H9 (cell line): ENCODE measurements around the gene CRB3. TPM values are rescaled to one million over a fixed set of nuclear protein-coding genes. Genes with fewer than 3 reads are reported as not detected.

ENCODE experiments used
- DNase-seq: peaks from one replicate; pipeline ENCODE4 v3.0.0-alpha.2; 2017
- H2AFZ ChIP-seq: one replicate; pipeline ENCODE4 v1.6.1; 2013; ENCODE audit warnings: mild to moderate bottlenecking, low read length, control low read depth, moderate library complexity
- H2AK5ac ChIP-seq: 2 replicates; pipeline ENCODE4 v1.6.1; 2013; ENCODE audit warnings: low read length, control low read depth, mixed read lengths; ENCODE audit not compliant: insufficient read length
- H2BK120ac ChIP-seq: one replicate; pipeline ENCODE4 v1.6.1; 2013; ENCODE audit warnings: low read depth, mild to moderate bottlenecking, low read length, control low read depth, inconsistent platforms; ENCODE audit not compliant: poor library complexity, severe bottlenecking
- H2BK12ac ChIP-seq: 2 replicates; pipeline ENCODE4 v1.6.1; 2013; ENCODE audit warnings: low read length, control low read depth, mixed read lengths, low read depth; ENCODE audit not compliant: insufficient read length
- H2BK15ac ChIP-seq: 2 replicates; pipeline ENCODE4 v1.6.1; 2013; ENCODE audit warnings: low read depth, low read length, control low read depth
- H2BK20ac ChIP-seq: one replicate; pipeline ENCODE4 v1.6.1; 2013; ENCODE audit warnings: low read depth, mild to moderate bottlenecking, low read length, control low read depth, inconsistent platforms; ENCODE audit not compliant: poor library complexity, severe bottlenecking
- H2BK5ac ChIP-seq: 2 replicates; pipeline ENCODE4 v1.6.1; 2013; ENCODE audit warnings: low read length, control low read depth, mixed read lengths; ENCODE audit not compliant: insufficient read length
- H3K14ac ChIP-seq: 2 replicates; pipeline ENCODE4 v1.6.1; 2013; ENCODE audit warnings: low read length, control low read depth; ENCODE audit not compliant: insufficient read depth
- H3K18ac ChIP-seq: 2 replicates; pipeline ENCODE4 v1.6.1; 2013; ENCODE audit warnings: low read depth, mild to moderate bottlenecking, mixed read lengths, low read length, control low read depth; ENCODE audit not compliant: insufficient read length
- H3K23ac ChIP-seq: 2 replicates; pipeline ENCODE4 v1.6.1; 2013; ENCODE audit warnings: low read length, control low read depth, mixed read lengths, low read depth; ENCODE audit not compliant: insufficient read length
- H3K23me2 ChIP-seq: 2 replicates; pipeline ENCODE4 v1.6.1; 2013; ENCODE audit warnings: low read depth, mild to moderate bottlenecking, mixed read lengths, low read length, control low read depth; ENCODE audit not compliant: insufficient read length, poor library complexity, severe bottlenecking
- H3K27ac ChIP-seq: 2 replicates; pipeline ENCODE4 v1.5.1; 2013; ENCODE audit warnings: low read length, control low read depth, mixed read lengths, low read depth; ENCODE audit not compliant: insufficient read length
- H3K27me3 ChIP-seq: 2 replicates; pipeline ENCODE4 v1.6.1; 2013; ENCODE audit warnings: low read length, control low read depth, inconsistent platforms; ENCODE audit not compliant: insufficient read depth
- H3K4ac ChIP-seq: 2 replicates; pipeline ENCODE4 v1.6.1; 2013; ENCODE audit warnings: low read depth, mild to moderate bottlenecking, control low read depth, inconsistent platforms, low read length, moderate library complexity
- H3K4me1 ChIP-seq: 2 replicates; pipeline ENCODE4 v1.6.1; 2013; ENCODE audit warnings: low read length, control low read depth, inconsistent platforms; ENCODE audit not compliant: insufficient read depth
- H3K4me2 ChIP-seq: 2 replicates; pipeline ENCODE4 v1.6.1; 2013; ENCODE audit warnings: low read length, control low read depth, mixed read lengths; ENCODE audit not compliant: insufficient read length, insufficient read depth
- H3K56ac ChIP-seq: 2 replicates; pipeline ENCODE4 v1.6.1; 2013; ENCODE audit warnings: low read depth, mild to moderate bottlenecking, mixed read lengths, low read length, control low read depth; ENCODE audit not compliant: insufficient read length
- H3K79me1 ChIP-seq: 2 replicates; pipeline ENCODE4 v1.6.1; 2013; ENCODE audit warnings: low read depth, mild to moderate bottlenecking, moderate library complexity, low read length, control low read depth, inconsistent platforms; ENCODE audit not compliant: insufficient read depth, poor library complexity, severe bottlenecking
- H3K79me2 ChIP-seq: 2 replicates; pipeline ENCODE4 v1.6.1; 2013; ENCODE audit warnings: low read length, control low read depth, inconsistent platforms; ENCODE audit not compliant: insufficient read depth
- H3K9ac ChIP-seq: 2 replicates; pipeline ENCODE4 v1.6.1; 2013; ENCODE audit warnings: low read length, control low read depth, mixed read lengths; ENCODE audit not compliant: insufficient read length; ENCODE audit errors: extremely low read depth
- H3K9me3 ChIP-seq: one replicate; pipeline ENCODE4 v1.6.1; 2013; ENCODE audit warnings: low read depth, low read length, inconsistent platforms; ENCODE audit not compliant: control insufficient read depth
- H3T11ph ChIP-seq: one replicate; pipeline ENCODE4 v1.6.1; 2013; ENCODE audit warnings: mild to moderate bottlenecking, low read length, control low read depth, inconsistent platforms
- H4K20me1 ChIP-seq: one replicate; pipeline ENCODE4 v1.6.1; 2013; ENCODE audit not compliant: control insufficient read depth, insufficient read length, insufficient read depth
- H4K5ac ChIP-seq: 2 replicates; pipeline ENCODE4 v1.6.1; 2013; ENCODE audit warnings: low read depth, mild to moderate bottlenecking, mixed read lengths, low read length, control low read depth; ENCODE audit not compliant: insufficient read length
- H4K8ac ChIP-seq: replicated peaks from 2 replicates; pipeline ENCODE4 v1.6.1; 2013; ENCODE audit warnings: low read length, control low read depth, mixed read lengths, low read depth; ENCODE audit not compliant: insufficient read length
- H4K91ac ChIP-seq: 2 replicates; pipeline ENCODE4 v1.6.1; 2013; ENCODE audit warnings: low read depth, mild to moderate bottlenecking, moderate library complexity, mixed read lengths, low read length, control low read depth; ENCODE audit not compliant: insufficient read length
- H3K27ac Mint-ChIP-seq, 3 experiments: 2 replicates in 2 of 3; 3 replicates in 1 of 3; pipeline ENCODE4 v1.8.0; 2020 to 2021; ENCODE audit warnings: mixed read lengths in 3 of 3, mild to moderate bottlenecking in 1 of 3, moderate library complexity in 1 of 3
- H3K27me3 Mint-ChIP-seq: 2 replicates; pipeline ENCODE4 v1.8.0; 2021; ENCODE audit warnings: low read depth, mild to moderate bottlenecking, moderate library complexity, mixed read lengths
- H3K36me3 Mint-ChIP-seq, 3 experiments: 2 replicates in 2 of 3; 3 replicates in 1 of 3; pipeline ENCODE4 v1.8.0; 2020 to 2021; ENCODE audit warnings: low read depth in 3 of 3, mixed read lengths in 3 of 3; ENCODE audit not compliant: insufficient read depth in 1 of 3
- H3K4me1 Mint-ChIP-seq, 2 experiments: 2 replicates each; pipeline ENCODE4 v1.8.0; 2020; ENCODE audit warnings: mixed read lengths in 2 of 2
- H3K4me3 Mint-ChIP-seq, 2 experiments: 2 replicates in 1 of 2; 3 replicates in 1 of 2; pipeline ENCODE4 v1.8.0; 2020 to 2021; ENCODE audit warnings: mild to moderate bottlenecking in 2 of 2, mixed read lengths in 2 of 2, moderate library complexity in 1 of 2
- H3K9me3 Mint-ChIP-seq, 2 experiments: 2 replicates in 1 of 2; 3 replicates in 1 of 2; pipeline ENCODE4 v1.8.0; 2020; ENCODE audit warnings: mild to moderate bottlenecking in 2 of 2, mixed read lengths in 2 of 2, moderate library complexity in 1 of 2
- WGBS: extraction: QIAGEN DNeasy Blood & Tissue Kit; methylation state at CpG from one replicate; pipeline ENCODE4 v1.1.7; 2013; ENCODE audit warnings: missing lambda C conversion rate, low lambda C conversion rate, mixed read lengths; ENCODE audit not compliant: insufficient read length; ENCODE audit errors: extremely low coverage; 5-methylcytosine and 5-hydroxymethylcytosine counted together
- total RNA-seq: library from RNA; stranded (reverse); gene quantifications from 2 replicates; pipeline ENCODE4 v1.2.1, GENCODE V29; 2021
- TF ChIP-seq, protein P1 (sequence below): fragments of 200-600 bp; sonication (generic); conservative IDR thresholded peaks from 3 replicates; pipeline ENCODE4 v1.8.0; 2021; ENCODE audit warnings: antibody characterized with exemption, mild to moderate bottlenecking

Gene CRB3
- total RNA-seq, 1 experiment from 2014 or later: 32.1 TPM

DNA sequence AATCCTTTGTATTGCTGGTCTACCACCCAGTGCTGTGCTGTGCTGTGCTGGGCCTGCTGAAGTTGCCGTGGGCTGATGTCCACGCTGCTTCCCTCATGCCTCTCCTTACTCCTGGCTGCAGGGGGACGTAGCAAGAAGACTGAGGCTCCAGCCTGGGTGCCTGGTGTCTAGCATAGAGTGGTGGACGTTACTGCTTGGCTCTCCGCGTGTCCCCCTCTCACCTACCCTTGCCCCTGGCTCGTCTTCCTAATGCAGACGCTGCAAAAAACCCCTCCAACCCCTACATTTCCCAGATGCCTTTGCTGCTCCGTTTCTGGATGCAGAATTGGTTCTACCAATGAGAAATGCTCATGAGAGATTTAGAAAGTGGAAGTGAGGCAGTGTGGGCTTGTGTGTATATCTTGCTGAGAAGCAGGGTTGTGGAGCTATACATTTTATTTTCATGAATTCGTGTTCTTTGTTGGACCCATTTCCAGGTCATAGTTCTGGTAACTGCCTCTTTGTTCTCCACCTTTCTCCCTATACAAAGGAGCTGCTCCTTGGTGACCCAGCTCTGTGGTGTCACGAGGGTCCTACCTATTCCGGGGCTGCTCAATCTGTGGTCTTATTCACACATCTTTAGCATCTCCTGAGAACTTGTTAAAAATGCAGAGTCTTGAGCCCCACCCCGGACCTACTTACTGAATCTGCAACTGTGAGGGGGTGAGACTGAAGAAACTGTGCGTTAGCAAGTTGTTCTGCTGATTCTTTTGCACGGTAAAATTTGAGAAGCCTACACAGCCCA lies 25.4 kb downstream of the CRB3 start:
- Histone ChIP-seq H2BK5ac (no peak overlapping the region), H3K4ac (no peak overlapping the region), H3K9ac (no peak overlapping the region), H3K23ac (no peak overlapping the region), H2AK5ac (no peak overlapping the region), H2BK20ac (no peak overlapping the region), H3T11ph (no peak overlapping the region), H4K5ac (no peak overlapping the region), H3K18ac (no peak overlapping the region), H3K27me3 (no peaks in the 10 kb centered on the region), H3K56ac (no peak overlapping the region), H3K23me2 (peaks cover 3% of the 10 kb centered on the region), H2AFZ (no peak overlapping the region), H3K79me1 (no peaks in the 10 kb centered on the region), H4K8ac (no peak overlapping the region), H3K27ac (no peak overlapping the region), H3K79me2 (no peaks in the 10 kb centered on the region), H3K9me3 (no peaks in the 10 kb centered on the region), H3K4me1 (no peaks in the 10 kb centered on the region), H2BK120ac (no peak overlapping the region), H4K20me1 (no peaks in the 10 kb centered on the region), H3K14ac (no peak overlapping the region), H4K91ac (no peak overlapping the region), H2BK15ac (no peak overlapping the region; the same call in 1 of the 2 replicates), H3K4me2 (no peak overlapping the region), H2BK12ac (no peak overlapping the region)
- Mint-ChIP-seq H3K4me1 (no peaks in the 10 kb centered on the region), H3K9me3 (peaks cover 2 to 3% of the 10 kb centered on the region in 2 experiments; a peak in 1 of 5 replicates), H3K27me3 (peaks cover 21% of the 10 kb centered on the region), H3K36me3 (peaks cover 0 to 2% (median 0%) of the 10 kb centered on the region in 3 experiments; a peak in 1 of 7 replicates), H3K27ac (no peak overlapping the region), H3K4me3 (no peak overlapping the region)
- DNase-seq: no peak
- no CpG with 5 or more reads among the region's 15 CpGs for WGBS
- TF ChIP-seq, protein P1, sequence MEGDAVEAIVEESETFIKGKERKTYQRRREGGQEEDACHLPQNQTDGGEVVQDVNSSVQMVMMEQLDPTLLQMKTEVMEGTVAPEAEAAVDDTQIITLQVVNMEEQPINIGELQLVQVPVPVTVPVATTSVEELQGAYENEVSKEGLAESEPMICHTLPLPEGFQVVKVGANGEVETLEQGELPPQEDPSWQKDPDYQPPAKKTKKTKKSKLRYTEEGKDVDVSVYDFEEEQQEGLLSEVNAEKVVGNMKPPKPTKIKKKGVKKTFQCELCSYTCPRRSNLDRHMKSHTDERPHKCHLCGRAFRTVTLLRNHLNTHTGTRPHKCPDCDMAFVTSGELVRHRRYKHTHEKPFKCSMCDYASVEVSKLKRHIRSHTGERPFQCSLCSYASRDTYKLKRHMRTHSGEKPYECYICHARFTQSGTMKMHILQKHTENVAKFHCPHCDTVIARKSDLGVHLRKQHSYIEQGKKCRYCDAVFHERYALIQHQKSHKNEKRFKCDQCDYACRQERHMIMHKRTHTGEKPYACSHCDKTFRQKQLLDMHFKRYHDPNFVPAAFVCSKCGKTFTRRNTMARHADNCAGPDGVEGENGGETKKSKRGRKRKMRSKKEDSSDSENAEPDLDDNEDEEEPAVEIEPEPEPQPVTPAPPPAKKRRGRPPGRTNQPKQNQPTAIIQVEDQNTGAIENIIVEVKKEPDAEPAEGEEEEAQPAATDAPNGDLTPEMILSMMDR: no peak
